Measurements from ENCODE around the gene ZFP69. TPM values are rescaled to one million over a fixed set of nuclear protein-coding genes. Genes with fewer than 3 reads are reported as not detected.

The ZFP69 gene
- total RNA-seq: 1 to 10 TPM in 3 of 4 donors, under 1 TPM in 1; 0.92 to 4.8 (median 3.0) TPM

DNA sequence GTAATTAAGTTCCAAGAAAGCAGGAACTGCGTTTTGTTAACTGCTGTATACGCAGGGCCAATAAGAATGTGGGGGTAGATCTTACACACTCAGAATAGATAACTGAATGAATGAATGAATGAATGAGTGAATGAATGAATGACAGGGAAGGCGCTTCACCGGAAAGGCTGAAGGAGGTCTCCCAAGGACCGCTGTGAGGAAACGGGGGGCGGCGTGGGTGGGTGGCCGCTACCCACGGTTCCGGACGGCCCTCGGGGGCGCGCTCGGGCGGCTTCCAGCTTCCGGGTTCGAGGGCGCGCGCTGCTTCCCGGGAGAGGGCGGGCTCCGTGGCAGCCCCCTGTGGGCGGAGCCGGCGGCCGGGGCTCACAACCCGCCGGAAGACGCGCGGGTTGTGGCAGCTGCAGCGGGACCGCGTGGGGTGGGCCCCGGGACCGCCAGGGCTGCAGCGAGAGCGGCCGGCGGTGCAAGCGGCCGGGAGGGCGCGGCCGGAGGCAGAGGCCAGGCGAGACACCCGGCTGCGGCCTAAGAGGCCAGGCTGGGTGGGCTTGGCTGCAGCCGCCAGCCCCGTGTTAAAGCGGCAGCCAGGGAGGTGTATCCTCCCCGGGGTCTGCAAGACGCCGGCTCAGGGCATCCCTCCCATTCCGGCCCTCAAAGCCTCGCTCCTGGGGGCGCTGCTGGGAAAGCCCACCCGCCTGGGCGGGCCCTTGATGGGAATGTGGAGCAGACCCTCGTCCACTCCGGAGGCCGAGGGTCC is at the start of gene ZFP69:
Gene ZFP69 (plus strand): TSS at position 367 of the 754 bp plus-strand sequence. CDS start 2,072 bp downstream, outside the sequence.
- Histone ChIP-seq H3K36me3 (no peaks in the 10 kb centered on the region), H3K27ac (peak within 1 kb of the TSS in 2 of 3 donors; percentile 0 to 2), H3K27me3 (no peaks in the 10 kb centered on the region), H3K9me3 (no peaks in the 10 kb centered on the region), H3K4me3 (replicated peaks in 1 of 3) (peak within 1 kb of the TSS; percentile 27 to 73 (median 62)), H3K4me1 (no peaks in the 10 kb centered on the region)
- TF ChIP-seq, protein P1, sequence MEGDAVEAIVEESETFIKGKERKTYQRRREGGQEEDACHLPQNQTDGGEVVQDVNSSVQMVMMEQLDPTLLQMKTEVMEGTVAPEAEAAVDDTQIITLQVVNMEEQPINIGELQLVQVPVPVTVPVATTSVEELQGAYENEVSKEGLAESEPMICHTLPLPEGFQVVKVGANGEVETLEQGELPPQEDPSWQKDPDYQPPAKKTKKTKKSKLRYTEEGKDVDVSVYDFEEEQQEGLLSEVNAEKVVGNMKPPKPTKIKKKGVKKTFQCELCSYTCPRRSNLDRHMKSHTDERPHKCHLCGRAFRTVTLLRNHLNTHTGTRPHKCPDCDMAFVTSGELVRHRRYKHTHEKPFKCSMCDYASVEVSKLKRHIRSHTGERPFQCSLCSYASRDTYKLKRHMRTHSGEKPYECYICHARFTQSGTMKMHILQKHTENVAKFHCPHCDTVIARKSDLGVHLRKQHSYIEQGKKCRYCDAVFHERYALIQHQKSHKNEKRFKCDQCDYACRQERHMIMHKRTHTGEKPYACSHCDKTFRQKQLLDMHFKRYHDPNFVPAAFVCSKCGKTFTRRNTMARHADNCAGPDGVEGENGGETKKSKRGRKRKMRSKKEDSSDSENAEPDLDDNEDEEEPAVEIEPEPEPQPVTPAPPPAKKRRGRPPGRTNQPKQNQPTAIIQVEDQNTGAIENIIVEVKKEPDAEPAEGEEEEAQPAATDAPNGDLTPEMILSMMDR (IDR thresholded peaks at IDR 0.05): no peak
- peak in 1 of 2 donors; percentile 63 for TF ChIP-seq POLR2A (IDR thresholded peaks at IDR 0.05)
- intact Hi-C loops (cut with DNase I): no loop called here
- WGBS, 2 donors: 2 to 3% methylated on average over 13 to 31 of the region's 65 CpGs
- peak; percentile 61 to 69 for DNase-seq

DNA sequence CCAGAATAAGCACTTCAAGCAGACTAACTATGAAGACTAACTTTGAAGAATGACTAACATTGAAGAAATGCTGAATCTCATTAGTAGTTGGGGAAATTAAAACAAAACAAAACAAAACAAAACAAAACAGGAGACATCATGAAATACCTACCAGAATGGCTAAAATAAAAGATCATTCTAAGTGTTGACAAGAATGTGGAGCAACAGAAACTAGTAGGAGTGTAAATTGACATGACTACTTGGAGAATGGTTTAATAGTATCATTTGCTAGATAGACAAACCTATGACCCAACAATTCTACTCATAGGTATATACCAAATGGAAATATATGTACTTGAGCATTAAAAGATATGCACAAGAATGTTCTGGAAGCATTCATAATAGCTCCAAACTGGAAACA is 45.7 kb upstream of the ZFP69 start:
- intact Hi-C loops (cut with DNase I): no loop called here
- Histone ChIP-seq H3K27ac (no peak overlapping the region), H3K4me1 (no peaks in the 10 kb centered on the region), H3K36me3 (no peaks in the 10 kb centered on the region), H3K4me3 (replicated peaks in 1 of 3) (no peak overlapping the region), H3K27me3 (no peaks in the 10 kb centered on the region), H3K9me3 (no peaks in the 10 kb centered on the region)
- DNase-seq: no peak
- TF ChIP-seq, protein P1 (IDR thresholded peaks at IDR 0.05): no peak

DNA sequence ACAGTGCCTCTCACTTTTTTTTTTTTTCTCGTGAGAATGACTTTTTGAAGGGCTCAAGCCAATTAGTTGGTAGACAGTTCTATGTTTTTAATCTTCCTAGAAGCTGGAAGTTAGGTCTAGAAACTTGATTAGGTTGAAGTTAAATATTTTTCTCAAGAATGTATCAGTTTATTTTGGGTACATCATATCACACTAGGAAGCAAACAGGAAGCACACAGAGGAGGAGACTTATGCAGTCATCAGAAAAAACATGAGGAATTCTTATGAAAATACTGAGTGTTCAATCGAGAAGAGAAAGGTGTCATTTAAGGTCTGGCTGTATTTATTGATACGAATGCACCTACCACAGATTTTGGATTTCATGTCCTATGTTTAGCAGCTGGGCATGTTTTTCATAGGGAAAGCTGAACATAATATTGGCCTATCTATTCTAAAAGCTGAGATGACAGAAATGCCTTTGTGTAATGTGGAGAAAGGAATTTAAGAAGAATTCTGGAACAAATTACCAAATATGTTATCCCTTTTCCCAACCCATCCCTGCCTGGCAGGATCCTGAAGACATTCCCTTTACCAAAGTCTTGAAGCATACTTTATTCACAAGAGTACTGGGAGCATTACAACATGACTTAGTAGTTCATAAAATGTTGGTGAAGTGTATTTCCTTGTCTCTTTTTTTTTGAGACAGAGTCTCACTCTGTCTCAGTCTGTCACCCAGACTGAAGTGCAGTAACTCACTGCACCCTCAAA is 44.3 kb upstream of the ZFP69 start:
- no peak for DNase-seq
- intact Hi-C loops (cut with DNase I): no loop called here
- no peaks in the 10 kb centered on the region for H3K27me3 ChIP-seq
- H3K4me1 ChIP-seq: no peaks in the 10 kb centered on the region
- H3K9me3 ChIP-seq: no peaks in the 10 kb centered on the region
- H3K27ac ChIP-seq: no peak overlapping the region
- H3K4me3 ChIP-seq (replicated peaks in 1 of 3): no peak overlapping the region
- TF ChIP-seq, protein P1 (IDR thresholded peaks at IDR 0.05): no peak
- no peaks in the 10 kb centered on the region for H3K36me3 ChIP-seq
- WGBS, 2 donors: 66 to 77% methylated on average over 3 of the region's 3 CpGs

DNA sequence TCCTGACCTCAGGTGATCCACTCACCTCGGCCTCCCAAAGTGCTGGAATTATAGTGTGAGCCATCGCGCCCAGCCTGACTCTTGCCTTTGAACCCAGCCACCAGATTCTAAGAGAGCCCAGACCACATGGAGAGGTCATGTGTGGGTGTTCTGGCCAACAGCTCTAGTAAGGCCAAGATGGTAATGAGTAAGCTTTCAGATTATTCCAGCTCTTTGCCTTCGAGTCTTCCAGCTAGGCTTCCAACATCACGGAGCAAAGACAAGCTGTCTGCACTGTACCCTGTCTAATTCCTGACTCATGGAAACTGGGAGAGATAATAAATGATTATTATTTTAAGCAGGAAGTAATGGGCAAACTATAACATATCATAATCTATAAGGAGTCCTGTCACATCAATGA is 41.6 kb upstream of the ZFP69 start:
- intact Hi-C loops (cut with DNase I): no loop called here
- peaks cover 0 to 4% of the 10 kb centered on the region in 2 donors for H3K4me1 ChIP-seq
- no peak for DNase-seq
- WGBS, 2 donors: 88 to 89% methylated on average over 5 of the region's 5 CpGs
- H3K27me3 ChIP-seq: no peaks in the 10 kb centered on the region
- no peak overlapping the region for H3K4me3 ChIP-seq (replicated peaks in 1 of 3)
- TF ChIP-seq POLR2A (IDR thresholded peaks at IDR 0.05): no peak
- TF ChIP-seq, protein P1 (IDR thresholded peaks at IDR 0.05): no peak
- no peaks in the 10 kb centered on the region for H3K9me3 ChIP-seq
- H3K27ac ChIP-seq: no peak overlapping the region
- H3K36me3 ChIP-seq: no peaks in the 10 kb centered on the region

DNA sequence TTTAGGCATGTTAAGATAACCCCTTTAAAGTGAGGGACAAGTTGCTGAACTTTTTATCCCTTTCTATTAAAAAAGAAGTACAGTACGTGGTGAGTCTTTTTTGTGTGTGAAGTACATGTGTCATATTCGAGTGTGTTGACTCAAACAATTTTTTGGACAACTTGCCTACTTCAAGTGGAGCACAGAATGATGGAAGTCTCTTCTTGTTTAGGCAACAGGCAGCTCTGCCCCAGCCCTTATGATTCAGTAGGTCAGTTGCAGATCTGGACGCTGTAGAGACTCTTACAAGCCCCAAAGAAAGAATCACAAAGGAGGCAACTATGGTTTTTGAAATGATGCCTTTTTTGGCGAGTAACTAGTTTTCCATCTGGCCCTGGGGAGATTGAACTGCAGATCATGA is 41.2 kb upstream of the ZFP69 start:
- no peak overlapping the region for H3K4me3 ChIP-seq (replicated peaks in 1 of 3)
- DNase-seq: no peak
- TF ChIP-seq, protein P1 (IDR thresholded peaks at IDR 0.05): no peak
- TF ChIP-seq POLR2A (IDR thresholded peaks at IDR 0.05): no peak
- H3K9me3 ChIP-seq: no peaks in the 10 kb centered on the region
- no peaks in the 10 kb centered on the region for H3K36me3 ChIP-seq
- H3K27ac ChIP-seq: no peak overlapping the region
- peaks cover 0 to 4% of the 10 kb centered on the region in 2 donors for H3K4me1 ChIP-seq
- intact Hi-C loops (cut with DNase I): no loop called here
- no peaks in the 10 kb centered on the region for H3K27me3 ChIP-seq
- WGBS, 2 donors: 82 to 91% methylated on average over 4 of the region's 4 CpGs

Measured in thyroid gland (tissue), 4 donors.